ENCODE results near the gene PSD2.

GRCh38 chr5:139823757-139824355 lies 28.2 kb downstream of the PSD2 start:
- TF ChIP-seq POLR2A (IDR thresholded peaks at IDR 0.05; ENCODE audit: low read length) (no peak), GATA1 (IDR thresholded peaks at IDR 0.05; ENCODE audit: low read depth, low read length) (no peak)

Data from erythroblast (primary cell).